ENCODE data around the gene CECR2. TPM values are rescaled to one million over a fixed set of nuclear protein-coding genes. Genes with fewer than 3 reads are reported as not detected.

Gene CECR2
- total and polyA plus RNA-seq, 10 of the 15 experiments (the other 5 are each of a cell fraction or from before 2014, with no cell fraction given), result 0.01 to 0.08 (median 0.01) TPM; not detected in 7

- FAIRE-seq, result no peak
- intact Hi-C loops (cut with micrococcal nuclease; ENCODE audit: unreplicated experiment) (no loop called here), in situ Hi-C loops (cut with MboI) (no loop called here)
- no peaks in the 10 kb centered on the region for H3K79me2 ChIP-seq (ENCODE audit: control insufficient read depth, insufficient read depth, low read length)
- no peak overlapping the region for H2AFZ ChIP-seq (ENCODE audit: control insufficient read depth, low read depth, low read length)
- POLR2A ChIA-PET, result no interaction called here
- 66% methylated on average over 14 of the region's 14 CpGs for WGBS (ENCODE audit: insufficient coverage, insufficient replicate concordance, low lambda C conversion rate, missing lambda C conversion rate)
- ATAC-seq, result no peak
- H3K36me3 ChIP-seq (ENCODE audit: control insufficient read depth in 2 of 2, insufficient read depth in 2 of 2, low read length in 1 of 2), result no peaks in the 10 kb centered on the region
- no peak overlapping the region for H3K27ac ChIP-seq (ENCODE audit: control insufficient read depth, insufficient read depth)
- TF ChIP-seq MTA3 (IDR thresholded peaks at IDR 0.05; ENCODE audit: borderline replicate concordance, low read length) (no peak), ATF3 (IDR thresholded peaks at IDR 0.05; ENCODE audit: borderline replicate concordance, extremely low read depth, low read depth, low read length) (no peak), YBX1 (IDR thresholded peaks at IDR 0.05) (no peak), NFIC (IDR thresholded peaks at IDR 0.05; ENCODE audit: low read depth, low read length) (no peak)
- SMC1A ChIA-PET (ENCODE audit: uncharacterized antibody, unreplicated experiment), result interaction anchor here (0.7 kb wide), 1 partner anchor 11 kb away, joined by 3 read pairs; no protein-coding TSS in a partner anchor
- no TSS peak for BruUV-seq (replicated peaks)
- no peaks in the 10 kb centered on the region for H3K9me3 ChIP-seq (replicated peaks; ENCODE audit: control insufficient read depth, insufficient read depth, low read length)
- peaks cover 4% of the 10 kb centered on the region; the same call in 1 of the 2 replicates for H3K4me1 ChIP-seq (ENCODE audit: control insufficient read depth, insufficient read depth, low read length)
- no peak overlapping the region for H3K4me3 ChIP-seq
- no peak overlapping the region for H3K9ac ChIP-seq (ENCODE audit: control insufficient read depth, insufficient read depth, low read length)
- H4K20me1 ChIP-seq (ENCODE audit: control insufficient read depth, insufficient read depth), result no peaks in the 10 kb centered on the region
- CTCF ChIA-PET, result interaction anchor here (0.8 kb wide), 1 partner anchor 306 kb away, joined by 3 read pairs; no protein-coding TSS in a partner anchor
- no peak for DNase-seq (ENCODE audit: low read depth, low spot score)
- no peak overlapping the region for H3K4me2 ChIP-seq (ENCODE audit: control insufficient read depth, insufficient read depth)
- peaks cover 2 to 6% of the 10 kb centered on the region in 2 experiments; a peak in 3 of 4 replicates for H3K27me3 ChIP-seq (replicated peaks in 1 of 2; ENCODE audit: control insufficient read depth in 2 of 2, insufficient read depth in 2 of 2, low read length in 1 of 2)
- RAD21 ChIA-PET (ENCODE audit: unreplicated experiment), result no interaction called here
Measured at GRCh38 chr22:17477391-17477833, 108.2 kb downstream of the CECR2 start.

GRCh38 chr22:17479135-17479534 lies 109.9 kb downstream of the CECR2 start:
- Histone ChIP-seq H3K9me3 (replicated peaks; ENCODE audit: control insufficient read depth, insufficient read depth, low read length) (no peaks in the 10 kb centered on the region), H3K27ac (ENCODE audit: control insufficient read depth, insufficient read depth) (no peak overlapping the region), H3K9ac (ENCODE audit: control insufficient read depth, insufficient read depth, low read length) (no peak overlapping the region), H4K20me1 (ENCODE audit: control insufficient read depth, insufficient read depth) (no peaks in the 10 kb centered on the region), H3K27me3 (replicated peaks in 1 of 2; ENCODE audit: control insufficient read depth in 2 of 2, insufficient read depth in 2 of 2, low read length in 1 of 2) (peaks cover 2 to 6% of the 10 kb centered on the region in 2 experiments; a peak in 3 of 4 replicates), H3K79me2 (ENCODE audit: control insufficient read depth, insufficient read depth, low read length) (no peaks in the 10 kb centered on the region), H3K4me1 (ENCODE audit: control insufficient read depth, insufficient read depth, low read length) (peaks cover 4% of the 10 kb centered on the region; the same call in 1 of the 2 replicates), H3K36me3 (ENCODE audit: control insufficient read depth in 2 of 2, insufficient read depth in 2 of 2, low read length in 1 of 2) (no peaks in the 10 kb centered on the region), H3K4me2 (ENCODE audit: control insufficient read depth, insufficient read depth) (no peak overlapping the region), H3K4me3 (no peak overlapping the region), H2AFZ (ENCODE audit: control insufficient read depth, low read depth, low read length) (no peak overlapping the region)
- ChIA-PET CTCF (interaction anchor here (1.4 kb wide), 1 partner anchor 23 kb away, joined by 3 read pairs; no protein-coding TSS in a partner anchor), RAD21 (ENCODE audit: unreplicated experiment) (no interaction called here), SMC1A (ENCODE audit: uncharacterized antibody, unreplicated experiment) (no interaction called here), POLR2A (no interaction called here)
- intact Hi-C loops (cut with micrococcal nuclease; ENCODE audit: unreplicated experiment), result no loop called here
- in situ Hi-C loops (cut with MboI), result no loop called here
- TF ChIP-seq ZZZ3 (IDR thresholded peaks at IDR 0.05; ENCODE audit: control insufficient read depth, insufficient read length, low read depth), result no peak
- ATAC-seq (no peak), DNase-seq (ENCODE audit: low read depth, low spot score) (no peak), FAIRE-seq (no peak)
- BruUV-seq (replicated peaks), result no TSS peak
- WGBS (ENCODE audit: insufficient coverage, insufficient replicate concordance, low lambda C conversion rate, missing lambda C conversion rate), result 5% methylated on average over 2 of the region's 2 CpGs
